Measurements from ENCODE around the gene NTSR1.

DNA sequence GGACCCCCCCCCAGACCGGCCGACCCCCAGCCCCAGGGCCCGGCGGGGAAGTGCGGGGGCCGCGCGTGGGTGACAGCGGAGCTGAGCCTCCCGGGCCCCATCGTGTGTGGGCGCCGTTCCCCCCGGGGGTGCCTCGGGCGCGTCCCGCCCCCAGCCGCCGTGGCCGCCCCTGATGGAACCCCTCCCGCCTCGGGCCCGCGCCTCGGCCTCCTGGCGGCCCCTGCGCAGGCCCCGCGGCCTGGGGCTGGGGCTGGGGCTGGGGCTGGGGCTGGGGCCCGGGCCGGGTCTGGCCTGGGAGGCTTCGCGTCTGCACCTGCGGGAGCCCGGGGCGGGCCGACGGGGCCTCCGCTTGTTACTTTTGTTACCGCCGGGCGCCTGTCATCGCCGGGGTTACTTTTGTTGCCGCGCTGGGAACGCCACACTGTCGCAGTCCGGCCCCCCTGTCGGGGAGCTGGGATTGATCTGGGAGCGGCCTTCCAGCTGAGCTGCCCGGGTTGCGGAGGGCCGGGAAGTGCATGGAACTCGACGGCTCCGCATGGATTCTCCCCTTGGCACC, 96.6 kb downstream of the NTSR1 start:
- no peak for TF ChIP-seq MAFK (conservative IDR thresholded peaks at IDR 0.05 in 1 of 2, IDR thresholded peaks at IDR 0.05 in 1 of 2; ENCODE audit: low read length in 2 of 2)
- TF ChIP-seq TAF15 (IDR thresholded peaks at IDR 0.05; ENCODE audit: low read depth, low read length, poor library complexity, severe bottlenecking), result no peak
- TF ChIP-seq ZBTB14 (CRISPR knock-in tag; IDR thresholded peaks at IDR 0.05), result no peak
- no peak for TF ChIP-seq ZBTB49 (CRISPR knock-in tag; IDR thresholded peaks at IDR 0.05; ENCODE audit: borderline replicate concordance)
- TF ChIP-seq SMYD3 (CRISPR knock-in tag; IDR thresholded peaks at IDR 0.05), result no peak
- TF ChIP-seq, protein P1, sequence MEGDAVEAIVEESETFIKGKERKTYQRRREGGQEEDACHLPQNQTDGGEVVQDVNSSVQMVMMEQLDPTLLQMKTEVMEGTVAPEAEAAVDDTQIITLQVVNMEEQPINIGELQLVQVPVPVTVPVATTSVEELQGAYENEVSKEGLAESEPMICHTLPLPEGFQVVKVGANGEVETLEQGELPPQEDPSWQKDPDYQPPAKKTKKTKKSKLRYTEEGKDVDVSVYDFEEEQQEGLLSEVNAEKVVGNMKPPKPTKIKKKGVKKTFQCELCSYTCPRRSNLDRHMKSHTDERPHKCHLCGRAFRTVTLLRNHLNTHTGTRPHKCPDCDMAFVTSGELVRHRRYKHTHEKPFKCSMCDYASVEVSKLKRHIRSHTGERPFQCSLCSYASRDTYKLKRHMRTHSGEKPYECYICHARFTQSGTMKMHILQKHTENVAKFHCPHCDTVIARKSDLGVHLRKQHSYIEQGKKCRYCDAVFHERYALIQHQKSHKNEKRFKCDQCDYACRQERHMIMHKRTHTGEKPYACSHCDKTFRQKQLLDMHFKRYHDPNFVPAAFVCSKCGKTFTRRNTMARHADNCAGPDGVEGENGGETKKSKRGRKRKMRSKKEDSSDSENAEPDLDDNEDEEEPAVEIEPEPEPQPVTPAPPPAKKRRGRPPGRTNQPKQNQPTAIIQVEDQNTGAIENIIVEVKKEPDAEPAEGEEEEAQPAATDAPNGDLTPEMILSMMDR (CRISPR knock-in tag; IDR thresholded peaks at IDR 0.05), result no peak
